Kidney glomerular epithelial cell (primary cell): ENCODE data around the gene GAS5.
A peak's percentile ranks its signal among the peaks of the same experiment; 100 is the strongest.

Experiments used
- DNase-seq: peaks from one replicate; lab custom pipeline; 2025; lab: John Stamatoyannopoulos, UW

The GAS5 gene

DNA sequence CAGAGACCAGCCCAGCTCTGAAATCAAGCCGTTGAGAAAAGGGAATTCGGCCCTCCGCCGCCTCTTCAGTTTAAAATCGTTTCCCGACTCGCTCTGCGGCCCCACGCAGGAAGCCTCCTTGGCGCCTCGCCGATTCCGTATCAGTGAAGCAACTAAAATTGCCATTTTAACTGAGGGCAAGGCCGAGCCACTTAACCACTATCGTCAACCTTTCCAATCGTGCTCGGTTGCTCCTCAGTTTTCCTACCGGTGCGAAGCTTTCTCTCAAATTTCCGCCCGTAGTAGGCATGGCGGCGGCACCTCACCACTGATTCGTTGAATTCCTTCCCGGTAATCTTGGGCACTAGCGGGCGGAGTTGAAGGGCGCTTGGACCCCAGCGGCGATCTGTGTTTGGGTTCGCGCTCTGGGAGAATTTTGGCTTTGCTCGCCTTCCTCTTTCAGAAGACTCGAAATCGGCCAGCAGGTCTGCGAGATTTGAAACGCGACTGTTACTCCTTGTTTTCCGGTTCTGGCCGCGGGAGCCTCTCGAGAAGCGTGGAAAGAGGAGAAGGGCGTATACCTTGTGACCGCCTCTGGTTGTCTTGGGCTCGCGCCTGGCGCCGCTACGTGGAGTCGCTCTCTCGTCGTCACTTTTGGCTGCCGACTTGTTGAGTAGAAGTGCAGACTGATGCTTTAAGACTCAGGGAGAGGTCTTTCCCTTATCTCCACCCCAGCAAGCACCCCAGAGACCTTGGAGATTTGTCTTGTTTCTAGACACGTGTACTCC, 43.3 kb downstream of the GAS5 start, which contains the start of the genes CENPL and DARS2:
CENPL (minus strand) TSS at position 569 of the 767 bp plus-strand sequence. CDS start 13,584 bp downstream, outside the sequence.
DARS2 (plus strand) TSS at position 359 of the 767 bp plus-strand sequence. CDS start 557 bp downstream, outside the sequence.
- peak; percentile 98 for DNase-seq

GRCh38 chr1:173823781-173824314, 43.9 kb downstream of the GAS5 start:
- no peak for DNase-seq

GRCh38 chr1:173821680-173822079, 46.1 kb downstream of the GAS5 start:
- no peak for DNase-seq

DNA sequence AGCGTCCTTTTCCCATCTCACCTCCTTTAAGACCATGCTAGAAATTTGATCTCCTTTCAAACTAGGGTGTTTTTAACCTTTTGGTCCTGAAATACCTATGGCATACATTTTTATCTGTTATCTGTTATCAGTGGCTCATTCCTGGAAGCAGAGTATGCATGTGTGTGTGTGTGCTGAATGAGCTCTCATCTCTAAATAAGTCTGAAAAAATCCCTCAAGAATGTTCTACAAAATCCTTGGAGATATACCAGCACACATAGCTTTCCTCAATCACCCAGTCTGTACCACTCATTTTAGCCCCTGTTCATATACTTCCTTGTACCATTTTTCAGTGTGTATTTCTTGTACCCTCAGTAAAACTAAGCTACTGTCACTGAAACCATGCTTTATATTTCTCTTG, 49.3 kb downstream of the GAS5 start:
- DNase-seq: no peak
